NCI-H345 treated with DMSO at 0.1 percent for 48 hours (cell line): ENCODE results near the gene GPR153.

ENCODE experiments used
- DNase-seq: peaks from one replicate; lab custom pipeline; 2025; ENCODE audit not compliant: unreplicated experiment; lab: John Stamatoyannopoulos, UW

Gene GPR153

GRCh38 chr1:6269720-6270400 is 9.0 kb upstream of the GPR153 start:
- DNase-seq = peak; percentile 52

- DNase-seq = no peak
Observed at GRCh38 chr1:6269296-6269695, 8.4 kb upstream of the GPR153 start.

GRCh38 chr1:6268415-6268814 is 7.5 kb upstream of the GPR153 start:
- DNase-seq = no peak

- DNase-seq = no peak
Observed at GRCh38 chr1:6267686-6268322, 6.9 kb upstream of the GPR153 start.

- DNase-seq = no peak
Observed at GRCh38 chr1:6266641-6267040, 5.7 kb upstream of the GPR153 start.

GRCh38 chr1:6265151-6265550 is 4.3 kb upstream of the GPR153 start:
- DNase-seq = no peak

- DNase-seq = no peak
Observed at GRCh38 chr1:6263716-6264115, 2.8 kb upstream of the GPR153 start.

GRCh38 chr1:6262555-6263420 is 1.9 kb upstream of the GPR153 start:
- no peak for DNase-seq

- DNase-seq = no peak
Observed at GRCh38 chr1:6261615-6261995, 707 bp upstream of the GPR153 start.

- no peak for DNase-seq
Observed at GRCh38 chr1:6260433-6260934, 414 bp downstream of the GPR153 start.

GRCh38 chr1:6259491-6260362 is 1.2 kb downstream of the GPR153 start:
- DNase-seq = no peak

- no peak for DNase-seq
Observed at GRCh38 chr1:6258675-6259074, 2.2 kb downstream of the GPR153 start.

GRCh38 chr1:6257541-6258069 is 3.3 kb downstream of the GPR153 start:
- DNase-seq = no peak

- no peak for DNase-seq
Observed at GRCh38 chr1:6256645-6257044, 4.3 kb downstream of the GPR153 start.

GRCh38 chr1:6254691-6255090 is 6.2 kb downstream of the GPR153 start:
- no peak for DNase-seq

- no peak for DNase-seq
Observed at GRCh38 chr1:6253380-6253779, 7.5 kb downstream of the GPR153 start.

- no peak for DNase-seq
Observed at GRCh38 chr1:6252374-6252710, 8.6 kb downstream of the GPR153 start.

GRCh38 chr1:6251681-6252373 is 9.1 kb downstream of the GPR153 start:
- DNase-seq = no peak

GRCh38 chr1:6251233-6251632 is 9.7 kb downstream of the GPR153 start:
- no peak for DNase-seq
